Erythroblast (primary cell): ENCODE results near the gene CHD5.

Source experiments
- GATA1 ChIP-seq: IDR thresholded peaks from 2 replicates; pipeline ENCODE4 v1.6.1; 2011; ENCODE audit warnings: low read depth, mild to moderate bottlenecking, control low read depth, low read length, moderate library complexity
- POLR2A ChIP-seq: IDR thresholded peaks from 2 replicates; pipeline ENCODE4 v1.6.1; 2011; ENCODE audit warnings: mild to moderate bottlenecking, low read length

- TF ChIP-seq POLR2A (no peak), GATA1 (no peak)
Measured at GRCh38 chr1:6208723-6209660, 28.9 kb upstream of the CHD5 start.
